ENCODE results near the gene ALDH7A1.

ALDH7A1 gene

GRCh38 chr5:126543009-126543408 lies 52.0 kb downstream of the ALDH7A1 start:
- TF ChIP-seq CTCF (IDR thresholded peaks at IDR 0.05; ENCODE audit: low read depth, low read length) = no peak
- DNase-seq (ENCODE audit: extremely low read depth, low read depth) = no peak

DNA sequence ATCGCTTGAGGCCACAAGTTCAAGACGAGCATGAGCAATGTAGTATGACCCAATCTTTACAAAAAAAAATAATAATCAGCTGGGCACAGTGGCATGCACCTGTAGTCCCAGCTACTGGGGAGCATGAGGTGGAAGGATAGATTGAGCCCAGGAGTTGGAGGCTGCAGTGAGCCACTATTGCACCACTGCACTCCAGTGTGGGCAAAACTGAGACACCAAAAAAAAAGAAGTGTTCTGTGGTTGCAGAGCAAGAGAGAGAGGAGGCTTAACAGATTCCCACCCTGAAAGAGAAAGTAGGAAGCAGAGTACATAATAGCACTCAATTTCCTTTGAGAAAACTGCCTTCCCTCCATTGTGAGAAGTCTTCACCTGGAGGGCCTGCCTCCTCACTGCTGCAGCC lies 52.6 kb downstream of the ALDH7A1 start:
- no peak for DNase-seq (ENCODE audit: extremely low read depth, low read depth)
- no peak for TF ChIP-seq CTCF (IDR thresholded peaks at IDR 0.05; ENCODE audit: low read depth, low read length)

DNA sequence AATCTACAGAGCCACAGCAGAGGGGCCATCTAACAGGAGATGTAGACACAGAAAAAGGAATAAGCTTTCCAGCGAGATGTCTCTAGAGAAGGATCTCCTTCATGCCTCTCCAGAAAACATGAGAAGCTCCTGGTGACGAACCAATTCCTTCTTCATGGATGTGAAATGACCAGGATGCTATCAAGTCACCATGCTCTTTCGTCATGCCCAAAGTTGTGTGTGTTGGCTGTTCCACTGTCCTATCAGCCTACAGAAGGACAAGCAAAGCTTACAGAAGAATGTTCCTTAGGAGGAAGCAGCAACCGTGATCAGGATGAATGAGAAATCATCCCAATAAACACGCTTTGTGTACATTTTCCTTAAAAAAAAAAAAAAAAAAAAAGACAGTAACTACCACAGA lies 54.4 kb downstream of the ALDH7A1 start:
- no peak for TF ChIP-seq CTCF (IDR thresholded peaks at IDR 0.05; ENCODE audit: low read depth, low read length)
- DNase-seq (ENCODE audit: extremely low read depth, low read depth) = no peak

- no peak for TF ChIP-seq CTCF (IDR thresholded peaks at IDR 0.05; ENCODE audit: low read depth, low read length)
- no peak for DNase-seq (ENCODE audit: extremely low read depth, low read depth)
Measured at GRCh38 chr5:126538579-126538978, 56.4 kb downstream of the ALDH7A1 start.

DNA sequence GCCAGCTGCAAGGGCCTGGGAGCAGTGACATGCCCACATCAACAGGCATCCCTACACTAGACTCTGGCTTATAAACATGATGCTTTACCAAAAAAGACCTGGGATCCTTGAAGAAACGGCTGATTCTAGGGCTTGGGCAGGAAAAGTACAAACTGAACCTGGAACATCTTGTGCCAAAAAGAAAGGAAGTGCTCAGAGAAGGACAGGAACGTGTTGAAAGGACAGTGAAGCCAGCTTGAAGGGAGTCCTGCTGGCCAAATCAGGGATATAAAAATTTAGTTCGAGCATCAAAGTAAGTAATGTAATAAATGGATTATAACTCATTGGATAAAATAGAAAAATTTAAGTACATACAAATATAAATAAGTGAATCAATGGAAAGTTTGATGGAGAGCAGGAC lies 58.1 kb downstream of the ALDH7A1 start:
- DNase-seq (ENCODE audit: extremely low read depth, low read depth) = no peak
- no peak for TF ChIP-seq CTCF (IDR thresholded peaks at IDR 0.05; ENCODE audit: low read depth, low read length)

DNA sequence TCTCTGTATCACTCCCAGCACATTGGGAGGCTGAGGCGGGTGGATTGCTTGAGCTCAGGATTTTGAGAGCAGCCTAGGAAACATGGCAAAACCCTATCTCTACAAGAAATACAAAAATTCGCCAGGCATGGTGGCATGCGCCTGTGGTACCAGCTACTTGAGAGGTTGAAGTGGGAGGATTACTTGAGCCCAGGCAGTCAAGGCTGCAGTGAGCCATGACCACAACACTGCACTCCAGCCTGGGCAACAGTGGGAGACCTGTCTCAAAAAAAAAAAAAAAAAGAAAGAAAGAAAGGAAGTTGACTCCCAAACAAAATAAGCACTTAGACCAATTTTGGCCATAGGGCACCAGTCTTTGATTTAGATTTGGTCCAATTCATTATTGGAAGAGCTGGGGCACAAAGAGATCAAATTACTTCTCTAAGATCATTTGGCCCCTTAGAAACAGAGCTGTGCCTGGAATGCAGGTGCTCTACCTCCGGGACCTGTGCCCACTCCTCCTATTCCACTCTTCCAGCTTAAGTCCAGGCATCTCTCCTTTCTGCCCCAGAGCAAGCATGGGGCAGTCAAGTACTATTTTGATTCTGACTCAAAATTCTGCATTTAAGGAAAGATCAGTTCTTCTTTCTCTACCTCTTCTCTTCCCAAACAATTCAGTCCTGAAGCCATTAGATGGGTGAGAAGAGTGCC lies 59.0 kb downstream of the ALDH7A1 start:
- DNase-seq (ENCODE audit: extremely low read depth, low read depth) = no peak
- TF ChIP-seq CTCF (IDR thresholded peaks at IDR 0.05; ENCODE audit: low read depth, low read length) = no peak

- no peak for DNase-seq (ENCODE audit: extremely low read depth, low read depth)
- no peak for TF ChIP-seq CTCF (IDR thresholded peaks at IDR 0.05; ENCODE audit: low read depth, low read length)
Measured at GRCh38 chr5:126534553-126534952, 60.5 kb downstream of the ALDH7A1 start.

Data from AG09319 (cell line).